Measurements from ENCODE around the gene ELP4.

GRCh38 chr11:31636983-31637382 lies 127.4 kb downstream of the ELP4 start:
- no peak for TF ChIP-seq CTCF (IDR thresholded peaks at IDR 0.05; ENCODE audit: low read length)
- no peak for TF ChIP-seq EZH2 (IDR thresholded peaks at IDR 0.05; ENCODE audit: borderline replicate concordance, low read length)
